Left renal pelvis (tissue), 4 donors: ENCODE results near the gene GPHN. TPM values are rescaled to one million over a fixed set of nuclear protein-coding genes. Genes with fewer than 3 reads are reported as not detected.

Source experiments
- DNase-seq, 4 donors: peaks; one replicate each; pipeline ENCODE4 v3.0.0-alpha.2; 2013; ENCODE audit warnings: low read depth in 4 of 4, low spot score in 3 of 4
- polyA plus RNA-seq, 4 donors: library from polyadenylated mRNA; unstranded; fragments of 120-200 nt; gene quantifications; one replicate each; pipeline ENCODE4 v1.2.1, GENCODE V29; 2013; ENCODE audit not compliant: insufficient read length in 4 of 4

The GPHN gene
- polyA plus RNA-seq, 4 donors = 21.1 to 82.0 (median 66.4) TPM

DNA sequence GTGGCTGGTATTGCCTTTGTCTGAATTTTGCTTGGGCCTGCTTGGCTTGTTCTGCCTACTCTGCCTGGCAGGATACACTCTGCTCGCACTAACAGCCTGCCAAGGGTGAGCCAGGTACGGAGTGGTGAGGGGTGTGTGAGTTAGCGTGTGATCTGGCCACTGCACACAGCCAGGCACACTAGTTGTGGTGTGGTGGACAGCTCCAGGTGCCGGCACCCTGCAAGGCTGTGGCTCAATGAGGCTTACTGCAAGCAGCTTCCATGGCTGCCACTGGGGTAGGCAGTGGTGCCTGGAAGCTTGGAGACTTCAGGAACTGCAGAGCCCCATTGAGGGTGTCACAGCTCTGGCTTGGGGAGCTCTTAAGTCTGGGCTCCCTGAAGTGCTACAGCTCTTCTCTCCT is 87.4 kb downstream of the GPHN start:
- DNase-seq = no peak

DNA sequence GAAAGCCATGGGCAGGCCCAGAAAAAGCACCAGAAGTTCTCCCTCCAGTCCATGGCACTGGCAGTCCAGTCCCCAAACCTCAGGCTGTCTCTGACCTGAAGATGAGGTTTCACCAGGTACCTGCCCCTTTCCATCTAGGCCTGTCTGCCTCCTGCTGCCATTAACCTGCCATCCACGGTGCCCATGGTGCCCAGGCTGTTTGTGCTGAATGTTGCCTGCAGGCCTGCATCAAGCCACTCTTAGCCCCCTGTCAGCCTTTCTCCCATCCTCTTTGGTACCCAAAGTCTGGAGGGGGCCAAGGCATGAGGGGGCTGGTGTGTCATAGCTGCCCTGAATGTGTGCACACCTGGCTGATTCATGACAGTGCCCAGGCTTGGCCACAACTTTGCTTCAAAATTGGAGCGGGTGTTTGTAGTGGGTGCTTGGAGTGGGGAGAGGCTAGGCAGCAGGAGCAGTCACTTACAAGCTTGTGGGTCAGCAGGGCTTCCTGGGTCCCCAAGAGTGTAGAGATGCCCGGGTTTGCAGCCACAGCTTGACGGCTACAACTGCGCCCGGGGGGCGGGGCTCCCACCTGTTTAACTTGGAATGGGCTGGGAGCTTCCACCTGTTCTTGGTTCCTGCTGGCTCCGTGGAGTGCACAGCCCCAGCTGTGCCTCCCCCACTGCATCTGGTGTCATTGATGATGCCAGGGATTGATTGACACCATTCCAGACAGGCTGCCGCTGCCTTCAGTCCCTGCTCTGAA is 88.5 kb downstream of the GPHN start:
- DNase-seq = no peak

DNA sequence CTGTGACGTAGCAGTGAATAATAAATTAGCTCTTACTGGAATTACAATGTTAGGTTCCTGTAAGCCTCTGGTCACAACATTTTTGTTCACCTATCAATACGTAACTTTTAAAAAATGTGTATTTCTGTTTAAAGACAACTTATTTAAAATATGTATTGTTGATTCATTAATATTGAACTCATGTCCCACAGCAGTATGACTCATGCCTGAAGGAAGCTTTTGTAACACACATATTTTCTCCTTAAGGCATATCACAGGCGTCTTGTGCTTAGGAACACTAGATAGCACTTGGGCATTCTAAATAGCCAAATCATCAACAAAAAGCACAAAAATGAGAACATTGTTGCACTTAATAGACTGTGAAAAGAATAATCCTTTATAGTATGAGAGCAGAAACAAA is 92.5 kb downstream of the GPHN start:
- no peak for DNase-seq

DNA sequence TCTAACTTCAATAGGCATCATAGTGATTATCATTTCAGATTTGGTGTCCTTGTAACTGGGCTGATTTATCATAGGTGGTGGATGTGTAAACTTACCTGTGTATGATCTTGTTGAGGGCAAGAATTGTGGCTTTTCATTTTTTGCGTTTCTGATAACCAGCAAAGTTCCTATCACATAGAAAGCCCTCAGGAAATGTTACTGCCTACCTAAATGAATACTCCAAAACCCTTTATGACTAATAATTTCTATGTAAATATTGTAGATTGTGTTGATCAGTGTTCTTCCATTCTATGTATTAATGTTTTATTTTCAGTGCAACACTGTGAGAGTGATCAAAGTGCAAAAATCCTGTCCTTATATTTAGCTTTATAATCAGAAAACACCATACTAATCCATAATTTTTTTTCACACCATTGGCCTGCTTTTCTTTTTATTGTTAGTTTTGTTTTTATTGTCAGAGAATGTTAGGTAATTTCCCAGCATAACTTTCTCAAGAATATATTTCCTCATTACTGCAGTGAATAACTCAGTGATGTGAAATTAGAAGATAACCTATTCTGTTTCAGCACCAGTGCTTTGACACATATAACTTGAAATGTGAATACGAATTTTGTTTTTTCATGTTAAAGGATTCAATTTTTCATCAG is 94.1 kb downstream of the GPHN start:
- DNase-seq = no peak

DNA sequence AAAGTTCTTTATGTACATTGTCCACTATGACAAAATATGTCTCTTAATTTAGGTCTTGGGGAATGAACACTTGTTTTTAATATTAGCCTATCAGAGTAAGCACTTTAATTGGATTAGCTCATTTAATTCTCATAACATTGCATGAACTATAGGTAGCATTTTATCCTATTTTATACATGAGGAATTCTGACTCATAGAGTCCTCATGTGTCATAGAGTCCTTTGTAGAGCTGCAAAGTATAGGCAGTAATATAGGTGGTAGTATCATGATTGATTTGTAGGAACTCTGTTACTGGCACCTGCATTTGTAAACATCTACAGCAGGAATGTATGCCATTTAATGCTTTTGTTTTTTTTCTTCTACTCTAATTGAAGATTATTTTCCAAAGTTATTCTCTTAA is 96.0 kb downstream of the GPHN start:
- no peak for DNase-seq

DNA sequence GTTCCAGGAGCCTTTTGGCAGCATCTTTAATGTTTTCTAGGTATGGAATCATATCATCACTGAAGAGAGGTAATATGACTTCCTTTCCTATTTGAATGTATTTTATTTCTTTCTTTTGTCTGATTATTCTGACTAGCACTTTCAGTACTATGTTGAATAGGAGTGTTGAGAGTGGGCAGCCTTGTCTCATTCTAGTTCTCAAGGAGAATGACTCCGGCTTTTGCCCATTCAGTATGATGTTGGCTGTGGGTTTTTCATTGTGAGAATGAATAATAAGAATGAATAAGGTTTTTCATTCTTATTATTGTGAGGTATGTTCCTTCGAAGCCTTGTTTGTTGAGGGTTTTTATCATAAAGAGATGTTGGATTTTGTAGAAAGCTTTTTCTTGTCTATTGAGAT is 98.9 kb downstream of the GPHN start:
- no peak for DNase-seq

DNA sequence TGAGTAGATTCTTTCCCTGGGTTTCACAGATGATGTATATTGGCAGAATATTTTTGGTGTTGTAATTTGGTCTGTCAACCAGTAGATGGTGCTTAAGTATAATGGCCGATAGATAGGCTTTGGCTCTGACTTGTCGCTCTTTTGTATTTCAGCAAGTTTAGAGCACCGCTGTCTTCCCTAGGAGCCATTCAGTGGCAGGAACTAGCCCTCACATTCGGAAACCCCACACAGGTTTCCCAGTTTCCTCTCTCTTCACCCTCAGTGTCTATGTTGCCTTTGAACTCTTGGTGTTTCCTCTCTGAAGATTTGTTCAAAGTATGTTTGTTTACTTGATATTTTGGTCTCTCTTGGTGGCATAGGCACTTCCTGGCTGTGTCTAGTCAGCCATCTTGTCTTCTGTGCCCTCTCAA is 102.2 kb downstream of the GPHN start:
- DNase-seq = no peak

DNA sequence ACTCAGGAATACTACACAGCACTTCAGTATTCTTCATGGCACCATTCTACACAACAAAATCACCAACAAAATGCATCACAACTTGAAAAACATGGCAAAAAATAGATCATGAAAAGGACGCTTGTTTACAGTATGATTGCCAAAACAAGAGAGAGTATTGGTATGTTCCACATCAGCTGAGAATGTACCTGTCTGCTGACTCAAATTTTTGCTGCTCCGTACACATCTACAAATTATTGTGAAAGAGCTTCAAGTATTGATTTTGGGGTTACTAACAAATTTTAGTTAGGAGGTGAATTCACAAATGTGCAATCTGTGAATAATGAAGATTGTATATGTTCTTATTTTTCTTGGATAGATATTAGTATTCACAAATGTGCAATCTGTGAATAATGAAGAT is 105.4 kb downstream of the GPHN start:
- DNase-seq = no peak

DNA sequence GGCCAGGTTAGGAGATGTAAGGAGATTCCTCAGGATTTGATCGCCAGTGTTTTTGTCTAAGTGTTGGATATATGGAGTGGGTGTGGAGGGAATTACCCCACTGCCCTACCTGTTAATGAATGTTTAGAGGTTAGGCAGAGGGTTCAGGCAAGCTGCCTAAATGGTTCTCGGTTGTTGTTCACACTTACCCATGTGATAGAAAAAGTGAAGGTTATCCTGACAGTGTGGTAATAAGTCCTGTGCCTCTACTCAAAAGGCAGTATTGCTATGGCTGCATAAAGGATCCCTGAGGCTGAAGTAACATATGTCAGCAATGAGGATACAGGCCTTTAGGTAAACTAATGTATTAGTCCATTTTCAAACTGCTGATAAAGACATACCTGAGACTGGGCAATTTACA is 112.0 kb downstream of the GPHN start:
- DNase-seq = no peak

DNA sequence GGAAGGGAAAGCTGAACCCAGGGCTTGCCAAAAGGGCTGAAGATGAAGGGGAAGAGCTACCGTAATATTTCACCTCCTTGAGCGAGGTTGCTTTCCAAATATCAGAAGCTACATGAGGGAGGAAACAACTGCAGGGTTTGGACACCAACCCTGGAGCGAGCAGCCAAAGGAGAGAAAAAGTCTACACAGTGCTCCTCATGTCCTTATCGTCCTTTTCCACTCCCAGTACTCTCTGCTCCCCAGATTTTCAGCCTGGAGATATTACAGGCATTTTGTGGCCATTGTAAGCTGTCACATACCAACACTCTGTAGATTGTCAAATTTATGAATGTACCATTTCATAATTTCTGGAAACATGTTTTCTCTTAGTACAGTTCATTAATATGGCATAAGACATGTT is 115.9 kb downstream of the GPHN start:
- no peak for DNase-seq

DNA sequence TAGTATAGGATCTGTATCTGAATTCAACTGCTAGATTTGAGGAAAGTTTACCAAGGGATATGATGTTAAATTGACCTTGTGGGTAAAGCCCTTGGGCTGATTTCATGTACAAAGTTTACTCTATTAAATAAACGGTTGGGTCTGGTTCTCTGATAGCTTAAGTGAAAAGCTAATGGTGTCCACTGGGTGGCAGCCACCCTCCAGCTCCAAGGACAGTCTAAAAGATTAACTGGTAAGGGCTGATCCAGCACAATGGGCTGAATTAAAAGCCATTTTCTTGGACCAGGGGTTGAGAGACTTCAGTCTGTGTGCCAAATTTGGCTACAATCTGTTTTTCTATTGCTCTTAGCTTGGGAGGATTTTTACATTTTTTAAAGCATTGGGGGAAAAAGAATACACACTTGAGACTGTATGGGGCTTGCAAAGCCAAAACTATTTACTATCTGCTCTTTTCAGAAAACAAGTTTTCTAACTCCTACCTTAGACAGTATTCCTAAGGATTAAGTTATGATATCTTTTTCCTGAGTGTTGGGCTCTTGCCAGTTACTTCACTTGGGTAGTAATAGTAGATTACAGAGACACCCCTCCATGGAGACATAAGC is 116.5 kb downstream of the GPHN start:
- peak; percentile 4 to 18 (median 16) for DNase-seq

DNA sequence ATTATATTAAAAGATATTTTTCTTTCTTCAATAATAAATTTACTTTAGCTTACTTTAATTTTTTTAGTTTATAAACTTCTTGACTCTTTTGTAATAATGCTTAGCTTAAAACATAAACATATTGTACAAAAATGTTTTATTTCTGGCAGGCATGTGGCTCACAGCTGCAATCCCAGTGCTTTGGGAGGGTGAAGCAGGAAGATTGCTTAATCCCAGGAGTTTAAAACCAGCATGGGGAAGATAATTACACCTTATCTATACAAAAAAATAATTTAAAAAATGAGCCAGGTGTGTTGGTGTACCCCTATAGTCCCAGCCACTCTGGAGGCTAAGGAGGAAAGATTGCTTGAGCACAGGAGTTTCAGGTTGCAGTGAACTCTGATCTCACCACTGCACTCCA is 120.7 kb downstream of the GPHN start:
- no peak for DNase-seq

DNA sequence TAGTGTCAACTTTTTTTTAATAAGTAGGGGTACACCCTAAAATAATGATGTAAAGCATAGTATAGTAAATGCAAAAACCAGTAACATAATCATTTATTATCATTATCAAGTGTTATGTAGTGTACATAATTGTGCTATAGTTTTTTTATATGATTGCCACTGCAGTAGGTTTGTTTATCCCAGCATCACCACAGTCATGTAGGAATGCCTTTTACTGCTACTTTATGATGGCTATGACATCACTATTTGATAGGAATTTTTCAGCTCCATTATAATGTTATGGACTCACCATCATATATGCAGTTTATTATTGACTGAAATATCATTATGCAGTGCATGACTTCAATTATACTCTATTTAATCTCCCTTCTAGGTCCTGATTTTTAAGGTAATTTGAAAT is 121.6 kb downstream of the GPHN start:
- DNase-seq = no peak

DNA sequence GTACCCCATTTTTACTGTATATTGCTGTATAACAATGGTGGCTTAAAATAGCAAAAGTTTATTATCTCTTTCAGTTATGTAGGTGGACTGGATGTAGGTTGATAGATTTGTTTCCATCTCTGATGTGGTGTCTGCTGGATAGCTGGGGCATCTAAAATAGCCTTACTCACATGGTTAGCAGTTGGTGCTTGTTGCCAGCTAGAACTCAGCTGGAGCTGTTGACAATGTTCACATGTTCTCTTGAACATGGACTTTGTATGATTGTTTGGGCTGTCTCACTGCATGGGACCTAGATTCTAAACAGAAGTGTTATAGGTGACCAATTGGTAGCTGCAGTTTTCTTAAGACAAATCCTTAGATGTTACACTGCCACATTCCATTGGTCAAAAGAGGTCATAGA is 126.9 kb downstream of the GPHN start:
- no peak for DNase-seq

DNA sequence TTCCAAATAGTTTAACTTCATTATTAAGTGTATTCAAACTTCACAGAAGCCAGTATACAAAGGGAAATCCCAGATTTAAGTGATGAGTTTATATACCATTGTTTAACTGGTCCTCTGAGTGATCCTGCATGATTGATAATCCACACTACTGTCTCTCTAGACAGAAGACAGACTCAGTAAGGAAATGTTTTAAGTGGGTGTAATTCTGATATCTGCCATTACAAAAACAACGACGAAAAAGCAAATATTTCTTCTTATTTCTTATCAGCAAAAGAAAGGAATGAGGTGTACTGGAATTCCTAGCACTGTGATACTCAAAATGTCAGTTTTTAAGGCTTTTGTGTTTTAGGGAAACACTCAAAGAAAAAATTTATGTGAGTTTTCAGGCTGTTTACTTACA is 127.5 kb downstream of the GPHN start:
- DNase-seq = no peak

DNA sequence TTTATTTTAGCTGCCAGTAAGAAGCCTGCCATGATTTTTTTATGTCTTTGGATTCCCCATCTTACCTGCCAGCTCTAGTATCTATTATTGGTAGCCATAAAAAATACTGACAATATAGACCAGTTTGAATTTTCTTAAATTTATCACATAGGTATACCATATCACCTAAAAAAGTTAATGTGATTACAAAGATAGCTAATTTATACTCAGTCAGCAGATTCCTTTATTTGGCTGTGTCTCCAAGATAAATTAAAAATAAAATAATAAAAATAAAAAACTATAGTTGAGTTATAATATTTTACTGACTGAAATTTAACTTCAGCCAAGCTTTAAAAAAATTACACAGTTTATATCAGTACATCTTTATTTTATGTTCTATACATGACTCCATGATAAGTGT is 128.3 kb downstream of the GPHN start:
- DNase-seq = no peak

DNA sequence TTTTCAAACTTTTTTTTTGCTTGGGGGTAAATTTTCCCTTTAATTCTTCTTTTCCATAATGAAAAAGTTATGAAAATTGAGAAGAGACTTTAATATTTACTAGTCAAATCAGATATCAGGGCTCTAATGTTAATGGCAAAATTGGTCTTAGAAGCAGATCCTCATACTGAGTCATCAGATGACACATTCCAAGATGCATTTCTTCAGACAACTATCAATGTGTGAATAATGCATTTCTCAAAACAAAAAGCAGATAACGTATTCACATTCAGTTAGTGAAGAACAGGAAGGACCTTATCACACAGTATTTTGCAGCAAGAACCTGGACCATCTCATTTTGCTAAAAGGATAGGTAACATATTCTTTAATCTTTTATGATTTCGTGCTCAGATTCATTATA is 130.7 kb downstream of the GPHN start:
- DNase-seq = no peak

DNA sequence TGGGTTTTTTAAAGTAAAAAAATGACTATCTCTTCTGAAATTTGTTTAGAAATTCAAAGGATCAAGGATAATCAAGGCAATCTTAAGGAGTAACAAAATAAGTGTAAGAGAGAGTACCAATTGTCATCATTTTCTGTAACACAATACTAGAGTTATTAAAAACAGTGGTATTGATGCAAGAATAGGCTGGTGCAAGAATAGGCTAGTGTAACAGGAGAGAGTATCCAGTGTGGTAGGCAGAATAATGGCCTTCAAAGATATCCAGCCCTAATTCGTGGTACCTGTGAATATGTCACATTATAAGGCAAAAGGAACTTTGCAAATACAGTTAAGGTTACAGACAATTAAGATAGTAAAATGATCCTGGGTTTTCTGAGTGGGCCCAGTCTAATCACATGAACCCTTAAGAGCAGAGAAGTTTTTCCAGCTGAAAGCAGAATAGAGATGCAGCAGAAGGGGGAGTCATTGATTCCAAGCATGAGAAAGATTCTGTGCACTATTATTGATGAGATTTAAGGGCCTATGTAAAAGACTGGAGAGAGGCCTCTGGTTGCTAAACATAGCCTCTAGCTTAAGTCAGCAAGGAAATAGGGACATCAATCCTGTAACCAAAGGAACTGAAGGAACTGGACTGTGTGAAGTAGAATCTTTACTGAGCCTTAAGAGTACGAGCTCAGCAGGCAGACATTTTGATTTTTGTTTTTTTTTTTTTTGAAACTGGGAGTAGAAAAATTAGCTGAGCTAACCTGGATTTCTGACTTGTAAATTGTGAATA is 134.1 kb downstream of the GPHN start:
- no peak for DNase-seq

DNA sequence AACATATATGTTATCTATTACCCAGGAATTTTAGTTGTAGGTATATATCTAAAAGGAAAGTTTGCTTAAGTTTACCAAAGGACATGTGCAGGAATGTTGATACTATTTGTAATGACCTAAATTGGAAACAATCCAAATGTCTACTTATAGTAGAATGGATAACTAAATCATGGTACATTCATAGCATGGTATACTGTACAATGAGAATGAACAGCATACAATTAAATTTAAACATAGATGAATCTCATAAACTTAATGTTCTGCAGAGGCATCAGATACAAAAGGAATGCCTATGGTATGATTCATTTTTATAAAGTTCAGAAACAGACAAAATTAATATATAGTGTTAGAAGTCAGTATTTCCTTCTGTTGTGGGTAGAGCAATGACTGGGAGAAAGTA is 135.4 kb downstream of the GPHN start:
- DNase-seq = no peak

DNA sequence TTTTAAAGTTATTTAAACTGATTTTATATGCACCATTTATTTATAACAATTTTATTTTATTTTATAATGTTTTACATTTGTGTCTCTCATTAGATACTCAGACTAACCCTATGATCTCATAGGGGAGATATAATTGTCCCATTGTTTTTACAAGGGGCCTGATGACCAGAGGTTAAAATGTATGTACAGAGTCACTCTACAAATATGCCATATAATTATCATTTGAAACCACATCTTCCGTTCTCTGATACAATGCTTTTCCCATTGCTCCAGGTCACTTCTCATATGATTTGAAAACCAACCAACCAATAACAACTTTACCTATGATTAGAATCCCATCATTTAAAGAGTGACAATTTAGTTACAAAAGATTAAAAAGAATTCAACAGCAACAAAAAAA is 137.8 kb downstream of the GPHN start:
- no peak for DNase-seq

DNA sequence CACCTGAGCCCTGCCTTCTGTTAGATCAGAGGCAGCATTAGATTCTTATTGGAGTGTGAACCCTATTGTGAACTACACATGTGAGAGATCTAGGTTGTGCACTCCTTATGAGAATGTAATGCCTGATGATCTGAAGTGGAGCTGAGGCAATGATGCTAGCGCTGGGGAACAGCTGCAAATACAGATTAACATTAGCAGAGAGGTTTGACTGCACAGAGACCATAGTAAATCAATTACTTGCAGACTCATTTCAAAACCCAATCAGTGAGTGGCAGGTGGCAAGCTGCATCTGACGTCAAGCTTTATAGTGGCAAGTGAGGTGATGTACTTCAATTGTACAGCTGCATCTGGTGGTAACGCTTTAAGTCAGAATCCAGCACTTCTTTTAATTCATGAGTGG is 141.6 kb downstream of the GPHN start:
- no peak for DNase-seq
